SKM-1 (cell line): ENCODE measurements around the gene PCNX3.

Experiments
- DNase-seq: peaks from one replicate; lab custom pipeline; 2025; ENCODE audit not compliant: unreplicated experiment; lab: John Stamatoyannopoulos, UW

PCNX3 gene

GRCh38 chr11:65615229-65615949, at the start of gene PCNX3:
Gene PCNX3 (plus strand): TSS chr11:65615776. CDS start chr11:65616312, 536 bp downstream.
- DNase-seq: peak; percentile 100

GRCh38 chr11:65569164-65569972, 46.2 kb upstream of the PCNX3 start:
- no peak for DNase-seq

- DNase-seq: peak; percentile 97
Observed at GRCh38 chr11:65569973-65570918, 45.3 kb upstream of the PCNX3 start, which contains the start of gene ZNRD2. Gene ZNRD2 (plus strand): TSS chr11:65570477. CDS start chr11:65570492, 15 bp downstream.

- no peak for DNase-seq
Observed at GRCh38 chr11:65571420-65571819, 44.2 kb upstream of the PCNX3 start.

- no peak for DNase-seq
Observed at GRCh38 chr11:65571940-65572339, 43.6 kb upstream of the PCNX3 start.

GRCh38 chr11:65572356-65573051, 43.1 kb upstream of the PCNX3 start, which contains the start of gene FAM89B:
Gene FAM89B (plus strand): TSS chr11:65572538. CDS start chr11:65572670, 132 bp downstream.
- DNase-seq: peak; percentile 73

- no peak for DNase-seq
Observed at GRCh38 chr11:65573391-65574079, 42.0 kb upstream of the PCNX3 start.

- DNase-seq: peak; percentile 97
Observed at GRCh38 chr11:65574109-65574810, 41.3 kb upstream of the PCNX3 start.

- no peak for DNase-seq
Observed at GRCh38 chr11:65574811-65575567, 40.6 kb upstream of the PCNX3 start.

GRCh38 chr11:65575568-65576231, 39.9 kb upstream of the PCNX3 start, which contains the start of gene EHBP1L1:
Gene EHBP1L1 (plus strand): TSS chr11:65576053. CDS start chr11:65576303, 250 bp downstream.
- peak; percentile 48 for DNase-seq

- no peak for DNase-seq
Observed at GRCh38 chr11:65576232-65576866, 39.2 kb upstream of the PCNX3 start.

- peak; percentile 29 for DNase-seq
Observed at GRCh38 chr11:65576867-65577755, 38.5 kb upstream of the PCNX3 start.

GRCh38 chr11:65577756-65578109, 37.8 kb upstream of the PCNX3 start:
- DNase-seq: no peak

GRCh38 chr11:65578134-65578533, 37.4 kb upstream of the PCNX3 start:
- DNase-seq: no peak

GRCh38 chr11:65578667-65579066, 36.9 kb upstream of the PCNX3 start:
- DNase-seq: no peak

GRCh38 chr11:65579291-65579690, 36.3 kb upstream of the PCNX3 start:
- DNase-seq: no peak
